GM19238 (cell line): Measurements from ENCODE around the gene PLCB1.
"Not testable (repeated sequence)": the region's sequence is repeated elsewhere in the genome, so short reads cannot be mapped to it uniquely, and the experiment has no call there.

ENCODE experiments used
- DNase-seq: peaks from one replicate; pipeline ENCODE4 v3.0.0; 2011; ENCODE audit warnings: low spot score; ENCODE audit not compliant: insufficient read length

The PLCB1 gene

GRCh38 chr20:8808202-8808535 lies 676.1 kb downstream of the PLCB1 start:
- DNase-seq = no peak

- DNase-seq = no peak
Measured at GRCh38 chr20:8809107-8809953, 677.3 kb downstream of the PLCB1 start.

GRCh38 chr20:8811801-8812594 lies 679.9 kb downstream of the PLCB1 start:
- no peak for DNase-seq

- no peak for DNase-seq
Measured at GRCh38 chr20:8812817-8813216, 680.8 kb downstream of the PLCB1 start.

GRCh38 chr20:8815208-8815607 lies 683.1 kb downstream of the PLCB1 start:
- no peak for DNase-seq

- no peak for DNase-seq
Measured at GRCh38 chr20:8829256-8829655, 697.2 kb downstream of the PLCB1 start.

GRCh38 chr20:8834294-8834693 lies 702.2 kb downstream of the PLCB1 start:
- DNase-seq = not testable (repeated sequence)

GRCh38 chr20:8834851-8835250 lies 702.8 kb downstream of the PLCB1 start:
- DNase-seq = no peak

GRCh38 chr20:8837396-8837795 lies 705.3 kb downstream of the PLCB1 start:
- DNase-seq = no peak

- no peak for DNase-seq
Measured at GRCh38 chr20:8842525-8842924, 710.5 kb downstream of the PLCB1 start.

- no peak for DNase-seq
Measured at GRCh38 chr20:8844179-8844578, 712.1 kb downstream of the PLCB1 start.

- DNase-seq = no peak
Measured at GRCh38 chr20:8849990-8850389, 717.9 kb downstream of the PLCB1 start.

GRCh38 chr20:8851446-8851845 lies 719.4 kb downstream of the PLCB1 start:
- no peak for DNase-seq

GRCh38 chr20:8851919-8852318 lies 719.9 kb downstream of the PLCB1 start:
- DNase-seq = not testable (repeated sequence)

GRCh38 chr20:8853211-8853610 lies 721.1 kb downstream of the PLCB1 start:
- DNase-seq = not testable (repeated sequence)

GRCh38 chr20:8853805-8854338 lies 721.8 kb downstream of the PLCB1 start:
- DNase-seq = peak; percentile 27

GRCh38 chr20:8854571-8854970 lies 722.5 kb downstream of the PLCB1 start:
- no peak for DNase-seq

- no peak for DNase-seq
Measured at GRCh38 chr20:8855315-8855714, 723.2 kb downstream of the PLCB1 start.

GRCh38 chr20:8856668-8857067 lies 724.6 kb downstream of the PLCB1 start:
- DNase-seq = no peak

- DNase-seq = no peak
Measured at GRCh38 chr20:8858181-8858787, 726.2 kb downstream of the PLCB1 start.

GRCh38 chr20:8860011-8860495 lies 728.0 kb downstream of the PLCB1 start:
- DNase-seq = no peak

GRCh38 chr20:8862092-8862491 lies 730.0 kb downstream of the PLCB1 start:
- no peak for DNase-seq
